Parathyroid adenoma (tissue), 2 donors: ENCODE measurements around the gene BBS9.

Experiments used
- H2AFZ ChIP-seq: fragments of 300-600 bp; sonication (generic); one replicate; pipeline ENCODE4 v1.7.0; 2017; ENCODE audit warnings: antibody characterized with exemption, mild to moderate bottlenecking
- H3K27ac ChIP-seq: fragments of 300-600 bp; sonication (generic); one replicate; pipeline ENCODE4 v1.7.0; 2017
- H3K27me3 ChIP-seq: fragments of 300-600 bp; sonication (generic); one replicate; pipeline ENCODE4 v1.7.0; 2017; ENCODE audit warnings: low read length; ENCODE audit not compliant: control insufficient read depth, insufficient read depth
- H3K36me3 ChIP-seq: fragments of 300-600 bp; sonication (generic); one replicate; pipeline ENCODE4 v1.7.0; 2017; ENCODE audit warnings: low read length; ENCODE audit not compliant: control insufficient read depth, insufficient read depth
- H3K4me1 ChIP-seq: fragments of 300-600 bp; sonication (generic); one replicate; pipeline ENCODE4 v1.7.0; 2017; ENCODE audit warnings: control low read depth
- H3K4me2 ChIP-seq: fragments of 300-600 bp; sonication (generic); one replicate; pipeline ENCODE4 v1.7.0; 2017; ENCODE audit warnings: low read length
- H3K4me3 ChIP-seq: fragments of 300-600 bp; sonication (generic); one replicate; pipeline ENCODE4 v1.7.0; 2017; ENCODE audit warnings: low read depth, low read length
- H3K79me2 ChIP-seq: fragments of 300-600 bp; sonication (generic); one replicate; pipeline ENCODE4 v1.7.0; 2017; ENCODE audit warnings: control low read depth
- H3K9ac ChIP-seq: fragments of 300-600 bp; sonication (generic); one replicate; pipeline ENCODE4 v1.7.0; 2017; ENCODE audit warnings: mild to moderate bottlenecking
- H3K9me3 ChIP-seq: fragments of 300-600 bp; sonication (generic); one replicate; pipeline ENCODE4 v1.7.0; 2017; ENCODE audit warnings: low read length; ENCODE audit not compliant: control insufficient read depth
- TF ChIP-seq, protein P1 (sequence below): fragments of 300-600 bp; sonication (generic); IDR thresholded peaks from one replicate; pipeline ENCODE4 v1.7.0; 2017; ENCODE audit warnings: antibody characterized with exemption, mild to moderate bottlenecking
- donor health status: primary hyperparathyroidism.

Gene BBS9

DNA sequence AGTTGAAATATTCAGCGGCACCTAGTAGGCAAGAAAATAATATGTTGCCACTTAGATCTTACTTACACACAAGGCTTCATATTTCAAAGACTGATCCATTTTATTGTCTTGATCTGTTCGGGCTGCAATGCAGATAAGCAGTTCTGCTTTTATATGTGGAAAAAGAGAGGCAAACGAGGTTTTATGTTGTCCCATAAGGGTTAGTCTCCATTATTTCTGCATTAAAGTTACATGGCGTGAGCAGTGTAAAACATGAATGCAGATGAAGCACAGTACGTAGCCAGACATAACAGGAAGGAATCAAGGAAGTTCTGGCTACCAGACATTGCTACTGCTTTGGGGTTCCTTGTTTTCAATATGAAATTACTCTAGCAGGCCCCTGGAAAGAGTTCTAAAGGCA lies 224.8 kb downstream of the BBS9 start:
- H3K4me2 ChIP-seq: no peak overlapping the region
- no peak overlapping the region for H3K9ac ChIP-seq
- H3K4me1 ChIP-seq: no peaks in the 10 kb centered on the region
- H3K9me3 ChIP-seq: no peaks in the 10 kb centered on the region
- no peak overlapping the region for H3K4me3 ChIP-seq
- H3K27ac ChIP-seq: no peak overlapping the region
- H3K79me2 ChIP-seq: no peaks in the 10 kb centered on the region
- TF ChIP-seq, protein P1, sequence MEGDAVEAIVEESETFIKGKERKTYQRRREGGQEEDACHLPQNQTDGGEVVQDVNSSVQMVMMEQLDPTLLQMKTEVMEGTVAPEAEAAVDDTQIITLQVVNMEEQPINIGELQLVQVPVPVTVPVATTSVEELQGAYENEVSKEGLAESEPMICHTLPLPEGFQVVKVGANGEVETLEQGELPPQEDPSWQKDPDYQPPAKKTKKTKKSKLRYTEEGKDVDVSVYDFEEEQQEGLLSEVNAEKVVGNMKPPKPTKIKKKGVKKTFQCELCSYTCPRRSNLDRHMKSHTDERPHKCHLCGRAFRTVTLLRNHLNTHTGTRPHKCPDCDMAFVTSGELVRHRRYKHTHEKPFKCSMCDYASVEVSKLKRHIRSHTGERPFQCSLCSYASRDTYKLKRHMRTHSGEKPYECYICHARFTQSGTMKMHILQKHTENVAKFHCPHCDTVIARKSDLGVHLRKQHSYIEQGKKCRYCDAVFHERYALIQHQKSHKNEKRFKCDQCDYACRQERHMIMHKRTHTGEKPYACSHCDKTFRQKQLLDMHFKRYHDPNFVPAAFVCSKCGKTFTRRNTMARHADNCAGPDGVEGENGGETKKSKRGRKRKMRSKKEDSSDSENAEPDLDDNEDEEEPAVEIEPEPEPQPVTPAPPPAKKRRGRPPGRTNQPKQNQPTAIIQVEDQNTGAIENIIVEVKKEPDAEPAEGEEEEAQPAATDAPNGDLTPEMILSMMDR: no peak
- H2AFZ ChIP-seq: no peak overlapping the region
- no peaks in the 10 kb centered on the region for H3K36me3 ChIP-seq
- H3K27me3 ChIP-seq: no peaks in the 10 kb centered on the region

DNA sequence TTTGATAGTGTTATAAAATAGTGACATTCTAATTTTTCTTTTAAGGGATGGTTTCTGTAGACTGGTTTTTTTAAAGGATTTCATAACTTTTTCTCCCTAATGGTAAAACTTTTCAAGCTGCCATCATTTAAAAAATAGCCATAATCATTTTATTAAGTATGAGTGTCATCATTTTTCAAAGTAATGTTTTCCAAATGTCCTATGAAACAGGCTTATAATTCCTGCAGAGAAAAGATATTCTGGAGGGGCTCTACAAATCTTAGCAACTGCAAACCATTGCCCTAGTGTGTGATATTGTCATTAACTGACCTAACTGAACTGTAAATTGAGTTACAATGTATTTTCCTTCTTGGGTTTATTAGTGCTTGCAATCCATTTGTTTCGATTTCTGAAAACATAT lies 226.0 kb downstream of the BBS9 start:
- Histone ChIP-seq H3K27me3 (no peaks in the 10 kb centered on the region), H2AFZ (no peak overlapping the region), H3K27ac (no peak overlapping the region), H3K36me3 (no peaks in the 10 kb centered on the region), H3K4me1 (no peaks in the 10 kb centered on the region), H3K9ac (no peak overlapping the region), H3K79me2 (no peaks in the 10 kb centered on the region), H3K4me2 (no peak overlapping the region), H3K4me3 (no peak overlapping the region), H3K9me3 (no peaks in the 10 kb centered on the region)
- TF ChIP-seq, protein P1: no peak

DNA sequence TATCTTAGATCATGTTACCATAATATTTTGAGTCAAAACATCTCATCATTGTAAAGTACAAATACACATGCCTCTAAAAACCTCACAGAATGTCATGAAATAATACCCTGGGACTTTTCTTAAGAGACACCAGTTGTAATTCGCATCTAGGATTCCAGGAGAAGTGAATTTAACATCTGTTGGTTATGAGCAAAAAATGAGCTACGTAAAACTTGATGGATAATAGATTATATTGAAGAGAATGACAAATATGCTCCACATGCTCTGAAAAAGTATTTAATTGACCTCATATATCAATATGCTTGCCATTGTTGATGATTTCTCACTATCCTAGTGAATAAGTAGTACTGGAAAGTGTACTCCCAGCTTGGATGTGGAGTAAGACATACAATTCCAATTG lies 227.0 kb downstream of the BBS9 start:
- no peak overlapping the region for H3K4me2 ChIP-seq
- no peaks in the 10 kb centered on the region for H3K4me1 ChIP-seq
- no peaks in the 10 kb centered on the region for H3K27me3 ChIP-seq
- H3K4me3 ChIP-seq: no peak overlapping the region
- H3K9me3 ChIP-seq: no peaks in the 10 kb centered on the region
- H2AFZ ChIP-seq: no peak overlapping the region
- TF ChIP-seq, protein P1: no peak
- H3K36me3 ChIP-seq: no peaks in the 10 kb centered on the region
- H3K9ac ChIP-seq: no peak overlapping the region
- no peaks in the 10 kb centered on the region for H3K79me2 ChIP-seq
- no peak overlapping the region for H3K27ac ChIP-seq

DNA sequence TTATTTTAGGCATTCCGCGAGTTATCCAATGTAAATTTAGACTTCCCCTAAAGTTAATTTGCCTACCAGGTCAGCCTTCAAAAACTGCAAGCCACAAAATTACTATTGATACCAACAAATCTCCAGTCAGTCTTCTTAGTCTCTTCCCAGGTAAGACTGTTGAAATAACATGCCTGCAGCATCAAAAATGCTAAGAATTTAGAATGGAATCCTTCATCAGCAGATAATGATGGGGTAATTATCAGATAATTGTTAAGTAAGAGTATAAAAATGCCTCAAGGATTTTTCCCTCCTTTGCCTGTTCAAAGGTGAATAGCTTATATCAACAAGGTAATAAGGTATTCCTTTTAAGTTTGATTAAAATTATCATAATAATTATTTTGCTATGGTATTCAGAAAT lies 228.5 kb downstream of the BBS9 start:
- no peak overlapping the region for H3K27ac ChIP-seq
- no peak overlapping the region for H2AFZ ChIP-seq
- H3K4me3 ChIP-seq: no peak overlapping the region
- H3K9ac ChIP-seq: no peak overlapping the region
- TF ChIP-seq, protein P1: no peak
- H3K36me3 ChIP-seq: no peaks in the 10 kb centered on the region
- no peaks in the 10 kb centered on the region for H3K79me2 ChIP-seq
- H3K4me2 ChIP-seq: no peak overlapping the region
- no peaks in the 10 kb centered on the region for H3K4me1 ChIP-seq
- no peaks in the 10 kb centered on the region for H3K27me3 ChIP-seq
- H3K9me3 ChIP-seq: no peaks in the 10 kb centered on the region

DNA sequence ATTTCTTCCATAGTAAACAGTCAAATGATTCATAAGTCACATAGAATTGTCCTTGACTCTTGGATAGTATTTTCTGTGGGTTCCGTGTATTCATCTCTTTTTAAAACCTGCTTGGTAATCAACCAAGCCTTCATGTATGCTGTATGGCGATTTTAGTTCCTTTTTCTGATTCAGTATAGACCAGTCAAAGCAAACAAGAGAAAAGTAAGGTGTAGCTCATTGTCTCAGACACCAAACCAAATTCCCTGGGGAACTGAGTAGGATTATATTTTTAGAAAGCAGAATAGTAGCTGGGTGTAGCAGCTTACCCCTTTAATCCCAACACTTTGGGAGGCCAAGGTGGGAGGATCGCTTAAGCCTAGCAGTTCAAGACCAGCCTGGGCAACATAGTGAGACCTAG lies 240.5 kb downstream of the BBS9 start:
- H3K4me1 ChIP-seq: no peaks in the 10 kb centered on the region
- H3K27ac ChIP-seq: no peak overlapping the region
- no peak overlapping the region for H3K9ac ChIP-seq
- TF ChIP-seq, protein P1: no peak
- H3K4me2 ChIP-seq: no peak overlapping the region
- H3K36me3 ChIP-seq: no peaks in the 10 kb centered on the region
- no peak overlapping the region for H2AFZ ChIP-seq
- no peaks in the 10 kb centered on the region for H3K79me2 ChIP-seq
- no peak overlapping the region for H3K4me3 ChIP-seq
- peaks cover 4% of the 10 kb centered on the region for H3K9me3 ChIP-seq
- no peaks in the 10 kb centered on the region for H3K27me3 ChIP-seq
